HG03135 (cell line): Measurements from ENCODE around the gene PDZK1IP1.

ENCODE experiments used
- ATAC-seq: cut with Tn5 transposase; IDR thresholded peaks from one replicate; pipeline ENCODE4 v1.9.1; 2021; ENCODE audit warnings: mild to moderate bottlenecking, moderate library complexity; ENCODE audit not compliant: unreplicated experiment

The PDZK1IP1 gene, protein sequence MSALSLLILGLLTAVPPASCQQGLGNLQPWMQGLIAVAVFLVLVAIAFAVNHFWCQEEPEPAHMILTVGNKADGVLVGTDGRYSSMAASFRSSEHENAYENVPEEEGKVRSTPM

GRCh38 chr1:47189844-47190508, at the start of gene PDZK1IP1:
TSS of gene PDZK1IP1 (minus strand) at chr1:47190036. CDS start at chr1:47189932, 104 bp downstream.
- ATAC-seq = no peak

- ATAC-seq = no peak
Measured at GRCh38 chr1:47238935-47239592, 49.2 kb upstream of the PDZK1IP1 start.

DNA sequence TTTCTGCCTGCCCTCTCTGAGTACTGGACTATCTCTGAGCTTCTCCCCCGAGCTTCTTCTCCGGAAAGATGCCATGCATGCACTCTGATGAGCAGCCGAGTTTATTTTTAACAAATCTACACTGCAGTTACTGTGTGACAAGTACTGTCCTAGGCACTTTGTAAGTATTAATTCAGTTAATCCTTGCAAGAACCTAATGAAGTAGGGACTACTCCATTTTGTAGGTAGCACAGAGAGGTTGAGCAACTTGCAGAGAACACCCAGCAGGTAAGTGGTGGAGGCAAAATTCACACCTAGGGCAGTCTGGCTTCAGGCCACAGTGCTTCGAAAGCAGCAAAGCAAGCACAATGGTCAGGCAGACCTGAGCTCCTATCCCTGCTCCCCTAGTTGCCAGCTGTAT, 46.0 kb upstream of the PDZK1IP1 start:
- ATAC-seq = no peak

DNA sequence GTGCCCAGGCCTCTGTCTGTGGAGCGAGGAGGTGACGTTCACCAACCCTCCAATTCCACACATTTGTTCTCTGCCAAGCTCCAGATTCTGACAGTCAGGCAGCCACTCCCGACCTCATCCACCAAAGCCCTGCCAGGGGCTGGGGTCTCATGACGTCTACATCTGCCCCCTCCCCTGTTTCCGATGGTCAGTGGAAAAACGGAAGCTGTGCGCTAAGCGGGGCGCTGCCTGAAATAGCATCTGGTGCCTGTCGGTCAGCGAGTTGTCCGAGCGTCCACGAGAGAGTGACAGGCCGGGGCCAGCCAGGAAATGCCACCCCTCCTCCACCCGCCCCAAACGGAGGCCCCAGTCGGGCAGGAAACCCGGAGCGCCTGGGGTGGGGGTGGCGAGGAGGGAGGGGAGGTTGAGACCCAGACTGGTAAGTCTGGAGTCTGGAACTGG, 45.4 kb upstream of the PDZK1IP1 start:
- ATAC-seq = no peak

DNA sequence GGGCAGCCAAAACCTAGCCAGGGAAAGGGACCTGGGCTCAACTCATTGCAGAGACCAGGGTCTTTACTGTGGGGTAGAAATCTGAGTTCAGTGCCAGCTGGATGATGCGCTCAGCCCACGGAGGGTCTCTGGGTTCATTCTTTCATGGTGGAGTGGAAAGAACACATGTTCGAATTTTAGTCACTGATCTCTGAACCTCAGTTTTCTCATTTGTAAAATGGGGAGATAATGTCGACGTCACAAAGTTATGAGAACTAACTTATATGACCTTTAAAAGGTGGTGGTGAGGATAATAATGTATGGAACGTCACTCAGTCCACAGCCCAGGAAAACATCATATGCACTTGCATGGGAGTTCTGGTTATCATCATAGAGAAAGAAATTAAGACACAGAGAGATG, 43.4 kb upstream of the PDZK1IP1 start:
- ATAC-seq = no peak

GRCh38 chr1:47232187-47232874, 42.5 kb upstream of the PDZK1IP1 start, which contains the start of gene TAL1:
TSS of gene TAL1 (minus strand) at chr1:47232225. CDS start at chr1:47225888, 6,337 bp downstream.
- no peak for ATAC-seq

DNA sequence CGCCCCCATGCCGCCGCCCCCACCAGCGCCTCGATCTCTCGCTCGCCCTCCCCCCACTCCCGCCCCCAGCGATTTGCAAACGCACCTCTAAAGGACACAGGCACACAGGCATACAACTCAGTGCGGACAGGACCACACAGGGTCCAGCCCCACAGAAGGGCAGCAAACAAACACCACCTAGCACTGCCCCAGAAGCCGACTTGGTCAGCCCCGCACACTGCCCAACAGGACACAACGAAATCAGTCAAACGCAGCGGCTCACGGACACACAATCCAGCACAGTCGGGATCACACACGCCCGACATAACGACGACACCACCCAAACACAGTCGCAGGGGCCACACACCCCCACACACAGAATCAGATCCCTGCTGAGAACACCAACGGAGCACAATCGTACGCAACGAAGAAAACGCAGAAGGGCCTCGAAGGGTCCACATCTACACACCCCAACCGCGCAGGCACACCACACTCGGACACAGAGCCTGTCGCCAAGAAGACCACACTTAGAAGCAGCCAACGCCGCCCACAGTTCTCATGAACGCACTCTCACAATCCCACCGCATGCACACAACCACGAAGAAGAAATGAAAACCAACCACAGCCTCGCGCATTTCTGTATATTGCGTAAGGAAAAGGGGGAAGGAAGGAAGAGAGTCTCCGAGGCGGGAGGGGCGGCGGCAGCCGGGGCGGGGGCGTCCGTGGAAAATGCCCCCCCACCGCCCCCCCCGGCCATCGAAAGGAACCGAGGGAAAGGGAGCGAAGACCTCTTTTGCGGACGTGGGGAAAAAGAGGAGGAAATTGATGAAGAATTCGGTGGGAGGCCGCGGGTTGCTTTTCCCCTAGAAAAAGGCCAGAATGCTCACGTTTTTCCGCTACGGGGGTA, 41.7 kb upstream of the PDZK1IP1 start:
- no peak for ATAC-seq

DNA sequence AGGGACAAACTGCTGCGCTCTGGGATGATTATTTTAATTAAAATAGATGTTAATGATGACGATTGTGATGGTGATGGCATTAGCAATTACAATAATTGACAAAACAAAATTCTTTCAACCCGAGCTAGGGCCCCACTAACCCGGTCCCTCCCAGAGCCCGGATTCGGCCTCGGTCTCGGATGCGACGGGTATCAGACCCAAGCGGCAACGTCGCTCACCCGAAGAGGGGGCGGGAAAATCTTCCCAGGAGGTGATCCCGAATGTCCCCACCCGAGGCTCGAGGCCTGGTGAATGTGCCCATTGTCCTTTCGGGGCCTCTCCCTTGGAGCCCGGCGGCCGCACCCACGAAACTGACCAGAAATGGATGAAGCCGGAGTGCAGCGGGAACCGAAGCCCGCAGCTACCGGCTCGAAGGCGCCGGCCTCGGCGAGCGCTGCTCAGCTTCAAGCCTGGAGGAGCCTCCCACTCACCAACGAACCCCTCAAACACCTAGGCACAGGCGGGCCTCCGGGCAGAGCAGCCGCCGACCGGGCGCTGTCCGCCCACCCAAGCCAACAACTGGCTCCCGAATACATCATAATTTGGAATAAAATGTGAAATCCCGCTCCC, 41.0 kb upstream of the PDZK1IP1 start:
- ATAC-seq = no peak

DNA sequence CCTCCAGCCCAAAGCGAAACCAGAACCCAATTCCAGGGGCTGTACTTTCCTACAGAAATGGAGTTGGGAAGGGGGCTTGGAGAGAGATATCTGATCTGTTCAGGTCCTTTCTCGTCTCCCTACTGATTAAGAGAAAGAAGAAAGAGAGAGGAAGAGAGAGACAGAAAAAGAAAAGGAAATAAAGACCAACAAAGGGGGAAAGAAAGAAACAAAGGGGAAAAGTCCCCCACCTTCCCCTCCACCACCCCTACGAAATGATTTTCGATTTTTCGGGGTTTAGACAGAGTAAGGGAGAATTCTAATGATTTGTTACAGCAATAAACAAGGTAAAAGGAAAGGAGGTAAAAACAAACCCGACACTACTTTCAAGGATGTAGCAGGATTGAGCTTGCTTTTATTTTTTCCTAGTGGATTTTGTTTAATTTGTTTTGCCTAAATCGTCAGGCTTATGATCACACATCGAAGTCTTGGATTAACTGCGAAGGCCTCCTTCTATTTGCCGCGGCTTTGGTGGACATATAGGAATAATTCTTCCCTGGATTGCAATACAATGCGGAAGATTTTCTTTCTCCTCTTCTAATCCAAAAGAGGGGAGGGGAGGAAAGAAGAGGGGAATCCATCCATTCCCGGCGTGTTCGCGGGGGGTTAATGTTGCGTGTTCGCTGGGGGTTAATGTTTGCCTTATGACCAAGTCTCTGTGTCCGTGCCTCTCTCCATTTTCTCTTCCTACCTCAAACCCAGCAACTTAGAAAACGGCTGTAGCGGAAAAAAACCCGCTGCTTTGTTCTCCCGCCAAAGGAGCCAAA, 40.3 kb upstream of the PDZK1IP1 start:
- ATAC-seq = no peak

GRCh38 chr1:47229031-47229885, 39.4 kb upstream of the PDZK1IP1 start:
- ATAC-seq = no peak

DNA sequence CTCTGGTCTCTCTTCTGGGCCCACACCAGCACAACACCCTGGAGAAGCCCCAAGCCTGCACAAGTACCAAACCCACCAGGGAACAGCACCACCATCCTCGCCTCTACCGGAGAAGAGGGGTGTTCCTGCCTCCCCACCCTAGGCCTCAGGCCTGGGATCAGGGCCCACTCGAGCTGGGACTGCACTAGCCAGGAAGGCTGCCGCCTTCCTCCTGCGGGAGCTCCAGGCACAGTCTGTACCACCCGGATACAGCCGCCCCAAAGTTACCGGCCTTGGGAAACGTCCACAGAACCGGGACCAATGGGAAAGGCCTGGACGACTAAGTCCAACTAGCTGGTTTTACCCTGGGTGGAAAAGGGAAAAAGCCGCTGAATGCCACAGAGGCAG, 38.8 kb upstream of the PDZK1IP1 start:
- no peak for ATAC-seq

- no peak for ATAC-seq
Measured at GRCh38 chr1:47227341-47228232, 37.8 kb upstream of the PDZK1IP1 start.

GRCh38 chr1:47226839-47227215, 37.0 kb upstream of the PDZK1IP1 start:
- no peak for ATAC-seq

GRCh38 chr1:47226121-47226838, 36.4 kb upstream of the PDZK1IP1 start:
- no peak for ATAC-seq

GRCh38 chr1:47225430-47226100, 35.7 kb upstream of the PDZK1IP1 start:
- no peak for ATAC-seq

DNA sequence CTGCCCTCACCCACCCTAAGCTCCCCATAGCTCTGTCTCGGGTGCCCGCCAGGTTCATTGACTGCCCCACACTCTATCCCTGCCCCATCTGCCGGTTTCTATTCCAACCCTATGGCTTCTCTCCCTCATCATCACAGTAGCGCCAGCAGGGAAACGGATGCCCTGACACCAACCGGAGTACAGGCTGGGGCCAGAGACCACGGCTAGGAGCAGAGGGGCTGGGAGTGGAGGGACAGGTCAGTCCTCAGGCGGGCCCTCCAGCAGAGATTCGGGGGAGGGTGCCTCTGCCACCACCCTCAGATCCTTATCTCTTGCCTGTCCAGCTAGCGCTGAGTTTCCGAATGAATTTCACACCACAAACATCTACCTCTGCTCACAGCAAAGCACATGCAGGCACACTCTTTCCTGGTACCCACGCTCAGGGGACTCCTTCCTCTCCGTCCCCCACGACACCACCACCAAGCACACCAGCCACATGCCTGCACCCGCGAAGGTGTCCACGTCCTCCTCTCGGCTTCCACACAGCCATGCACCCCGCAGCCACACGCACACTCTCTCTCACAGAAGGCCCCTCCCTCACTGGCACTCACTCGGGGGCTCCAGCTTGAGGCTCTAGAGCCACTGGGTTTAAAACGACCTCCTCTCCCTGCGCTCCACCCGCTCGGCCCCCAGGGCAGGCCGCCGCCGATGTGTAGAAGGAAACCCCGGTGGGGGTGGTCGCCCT, 35.0 kb upstream of the PDZK1IP1 start:
- ATAC-seq = no peak
